HEK293 (cell line): ENCODE data around the gene FICD.

Experiments used
- CTCF ChIA-PET: fragments of 350-600 bp; formaldehyde crosslinking; extraction: SDS; loops from one replicate; lab custom pipeline; 2021; ENCODE audit warnings: antibody characterized with exemption; lab: Yijun Ruan, JAX
- POLR2A ChIA-PET: fragments of 300-600 bp; formaldehyde crosslinking; extraction: SDS; loops from one replicate; lab custom pipeline; 2020; ENCODE audit warnings: antibody characterized with exemption, inconsistent platforms; lab: Yijun Ruan, JAX
- H3K27ac ChIP-seq: fragments of 200-500 bp; sonication (Bioruptor generic); 2 replicates; pipeline ENCODE4 v1.5.1; 2014; ENCODE audit warnings: low read depth, low read length, control low read depth, inconsistent platforms; ENCODE audit errors: extremely low read depth
- H3K36me3 ChIP-seq, 2 experiments: fragments of 200-500 bp in 1 of 2; sonication (Bioruptor generic) in 1 of 2; 1 replicate in 1 of 2; 2 replicates in 1 of 2; pipeline ENCODE4 v1.5.1; 2014 to 2017; ENCODE audit warnings: inconsistent platforms in 2 of 2, low read length in 2 of 2; ENCODE audit not compliant: control insufficient read depth in 2 of 2, insufficient read depth in 1 of 2
- H3K4me1 ChIP-seq: fragments of 200-500 bp; sonication (Bioruptor generic); 2 replicates; pipeline ENCODE4 v1.5.1; 2014; ENCODE audit warnings: mild to moderate bottlenecking, low read length, inconsistent platforms; ENCODE audit not compliant: control insufficient read depth, insufficient read depth
- H3K4me3 ChIP-seq: 2 replicates; pipeline ENCODE4 v1.5.1; 2011; ENCODE audit warnings: low read depth, mild to moderate bottlenecking, control low read depth, low read length, moderate library complexity
- H3K9me3 ChIP-seq: fragments of 200-500 bp; sonication (Bioruptor generic); 2 replicates; pipeline ENCODE4 v1.5.1; 2014; ENCODE audit warnings: low read depth, low read length, inconsistent platforms; ENCODE audit not compliant: control insufficient read depth, insufficient read depth
- EGR2 ChIP-seq: fragments of 450-650 bp; formaldehyde crosslinking; IDR thresholded peaks from 2 replicates; pipeline ENCODE4 v1.5.1; 2016; ENCODE audit warnings: low read depth, missing biosample characterization, missing genetic modification characterization
- HIC1 ChIP-seq: fragments of 450-650 bp; formaldehyde crosslinking; IDR thresholded peaks from 2 replicates; pipeline ENCODE4 v1.5.1; 2016; ENCODE audit warnings: missing biosample characterization, missing genetic modification characterization
- KLF10 ChIP-seq: fragments of 450-650 bp; IDR thresholded peaks from 2 replicates; pipeline ENCODE4 v1.5.1; 2018; ENCODE audit warnings: missing biosample characterization, mild to moderate bottlenecking, missing genetic modification characterization
- PBX3 ChIP-seq: sonication (generic); formaldehyde crosslinking; IDR thresholded peaks from 2 replicates; pipeline ENCODE4 v1.8.1; 2022; ENCODE audit warnings: mild to moderate bottlenecking, moderate library complexity, missing genetic modification reagents
- RBAK ChIP-seq: fragments of 450-650 bp; formaldehyde crosslinking; IDR thresholded peaks from 2 replicates; pipeline ENCODE4 v1.5.1; 2016; ENCODE audit warnings: missing biosample characterization, missing genetic modification characterization
- SCRT1 ChIP-seq: fragments of 450-650 bp; formaldehyde crosslinking; IDR thresholded peaks from 2 replicates; pipeline ENCODE4 v1.5.1; 2016; ENCODE audit warnings: missing biosample characterization, missing genetic modification characterization, borderline replicate concordance
- SP7 ChIP-seq: fragments of 450-650 bp; formaldehyde crosslinking; IDR thresholded peaks from 2 replicates; pipeline ENCODE4 v1.5.1; 2016; ENCODE audit warnings: missing biosample characterization, missing genetic modification characterization
- YY1 ChIP-seq: fragments of 450-650 bp; formaldehyde crosslinking; IDR thresholded peaks from 2 replicates; pipeline ENCODE4 v1.5.1; 2018; ENCODE audit warnings: missing biosample characterization, missing genetic modification characterization
- ZBTB17 ChIP-seq: fragments of 450-650 bp; formaldehyde crosslinking; IDR thresholded peaks from 2 replicates; pipeline ENCODE4 v1.5.1; 2016; ENCODE audit warnings: missing biosample characterization, missing genetic modification characterization
- ZBTB6 ChIP-seq: fragments of 450-650 bp; formaldehyde crosslinking; IDR thresholded peaks from 2 replicates; pipeline ENCODE4 v1.5.1; 2017; ENCODE audit warnings: missing biosample characterization, missing genetic modification characterization
- ZFP37 ChIP-seq: fragments of 450-650 bp; formaldehyde crosslinking; IDR thresholded peaks from 2 replicates; pipeline ENCODE4 v1.5.1; 2016; ENCODE audit warnings: missing biosample characterization, missing genetic modification characterization
- ZNF10 ChIP-seq: fragments of 450-650 bp; formaldehyde crosslinking; IDR thresholded peaks from 2 replicates; pipeline ENCODE4 v1.5.1; 2017; ENCODE audit warnings: missing biosample characterization, missing genetic modification characterization
- ZNF16 ChIP-seq: fragments of 450-650 bp; formaldehyde crosslinking; IDR thresholded peaks from 2 replicates; pipeline ENCODE4 v1.5.1; 2016; ENCODE audit warnings: low read depth, missing biosample characterization, missing genetic modification characterization
- ZNF214 ChIP-seq: fragments of 450-650 bp; formaldehyde crosslinking; IDR thresholded peaks from 2 replicates; pipeline ENCODE4 v1.5.1; 2017; ENCODE audit warnings: missing biosample characterization, mild to moderate bottlenecking, missing genetic modification characterization, borderline replicate concordance
- ZNF24 ChIP-seq: fragments of 450-650 bp; formaldehyde crosslinking; IDR thresholded peaks from 2 replicates; pipeline ENCODE4 v1.5.1; 2016; ENCODE audit warnings: missing biosample characterization, missing genetic modification characterization
- ZNF596 ChIP-seq: fragments of 450-650 bp; IDR thresholded peaks from 2 replicates; pipeline ENCODE4 v1.5.0; 2018; ENCODE audit warnings: missing biosample characterization, mild to moderate bottlenecking, missing genetic modification characterization, moderate library complexity
- ZNF623 ChIP-seq: fragments of 450-650 bp; formaldehyde crosslinking; IDR thresholded peaks from 2 replicates; pipeline ENCODE4 v1.5.1; 2016; ENCODE audit warnings: missing biosample characterization, missing genetic modification characterization
- ZNF776 ChIP-seq: fragments of 450-650 bp; formaldehyde crosslinking; IDR thresholded peaks from 2 replicates; pipeline ENCODE4 v1.5.0; 2017; ENCODE audit warnings: missing biosample characterization, missing genetic modification characterization, borderline replicate concordance
- TF ChIP-seq, protein P1 (sequence below): fragments of 450-650 bp; formaldehyde crosslinking; optimal IDR thresholded peaks from 2 replicates; pipeline ENCODE3; 2016; ENCODE audit warnings: missing biosample characterization, mild to moderate bottlenecking, missing genetic modification characterization
- TF ChIP-seq, protein P2 (sequence below): fragments of 450-650 bp; formaldehyde crosslinking; IDR thresholded peaks from 2 replicates; pipeline ENCODE4 v1.5.1; 2016; ENCODE audit warnings: missing biosample characterization, missing genetic modification characterization
- TF ChIP-seq, protein P3 (sequence below): fragments of 450-650 bp; formaldehyde crosslinking; IDR thresholded peaks from 2 replicates; pipeline ENCODE4 v1.5.1; 2016; ENCODE audit warnings: missing biosample characterization, missing genetic modification characterization, borderline replicate concordance

FICD gene

DNA sequence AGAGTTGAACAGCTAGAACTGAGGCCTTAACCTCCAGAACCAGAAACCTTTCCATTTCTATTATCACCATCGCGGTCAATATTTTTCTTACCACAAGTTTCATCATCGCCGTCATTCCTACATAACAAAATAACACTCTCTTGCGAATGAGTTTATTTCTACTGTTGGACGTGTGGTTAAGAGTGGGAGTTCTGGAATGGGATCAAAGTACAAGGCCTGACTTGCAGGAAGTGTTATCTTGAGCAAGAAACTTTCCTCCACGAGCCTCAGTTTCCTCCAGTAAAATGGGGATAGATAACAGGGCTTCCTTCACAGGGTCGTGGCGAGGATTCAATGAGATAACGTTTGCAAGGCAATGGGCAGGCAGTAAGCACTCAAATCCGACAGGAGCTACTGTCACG is 45.2 kb downstream of the FICD start:
- H3K27ac ChIP-seq = peak overlapping the region; percentile 14; the same call in 1 of the 2 replicates
- peak overlapping the region; percentile 97 for H3K4me3 ChIP-seq
- TF ChIP-seq ZNF776 (tag by site-specific recombination) (no peak), RBAK (tag by site-specific recombination) (no peak), ZNF10 (tag by site-specific recombination) (no peak), ZBTB6 (no peak), SP7 (tag by site-specific recombination) (no peak), ZNF16 (tag by site-specific recombination) (no peak), EGR2 (tag by site-specific recombination) (no peak), ZNF214 (tag by site-specific recombination) (no peak), PBX3 (CRISPR knock-in tag) (no peak), ZBTB17 (no peak), ZNF623 (tag by site-specific recombination) (no peak), ZFP37 (tag by site-specific recombination) (no peak)
- TF ChIP-seq, protein P1, sequence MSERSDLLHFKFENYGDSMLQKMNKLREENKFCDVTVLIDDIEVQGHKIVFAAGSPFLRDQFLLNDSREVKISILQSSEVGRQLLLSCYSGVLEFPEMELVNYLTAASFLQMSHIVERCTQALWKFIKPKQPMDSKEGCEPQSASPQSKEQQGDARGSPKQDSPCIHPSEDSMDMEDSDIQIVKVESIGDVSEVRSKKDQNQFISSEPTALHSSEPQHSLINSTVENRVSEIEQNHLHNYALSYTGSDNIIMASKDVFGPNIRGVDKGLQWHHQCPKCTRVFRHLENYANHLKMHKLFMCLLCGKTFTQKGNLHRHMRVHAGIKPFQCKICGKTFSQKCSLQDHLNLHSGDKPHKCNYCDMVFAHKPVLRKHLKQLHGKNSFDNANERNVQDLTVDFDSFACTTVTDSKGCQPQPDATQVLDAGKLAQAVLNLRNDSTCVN (tag by site-specific recombination) = no peak
- TF ChIP-seq, protein P2, sequence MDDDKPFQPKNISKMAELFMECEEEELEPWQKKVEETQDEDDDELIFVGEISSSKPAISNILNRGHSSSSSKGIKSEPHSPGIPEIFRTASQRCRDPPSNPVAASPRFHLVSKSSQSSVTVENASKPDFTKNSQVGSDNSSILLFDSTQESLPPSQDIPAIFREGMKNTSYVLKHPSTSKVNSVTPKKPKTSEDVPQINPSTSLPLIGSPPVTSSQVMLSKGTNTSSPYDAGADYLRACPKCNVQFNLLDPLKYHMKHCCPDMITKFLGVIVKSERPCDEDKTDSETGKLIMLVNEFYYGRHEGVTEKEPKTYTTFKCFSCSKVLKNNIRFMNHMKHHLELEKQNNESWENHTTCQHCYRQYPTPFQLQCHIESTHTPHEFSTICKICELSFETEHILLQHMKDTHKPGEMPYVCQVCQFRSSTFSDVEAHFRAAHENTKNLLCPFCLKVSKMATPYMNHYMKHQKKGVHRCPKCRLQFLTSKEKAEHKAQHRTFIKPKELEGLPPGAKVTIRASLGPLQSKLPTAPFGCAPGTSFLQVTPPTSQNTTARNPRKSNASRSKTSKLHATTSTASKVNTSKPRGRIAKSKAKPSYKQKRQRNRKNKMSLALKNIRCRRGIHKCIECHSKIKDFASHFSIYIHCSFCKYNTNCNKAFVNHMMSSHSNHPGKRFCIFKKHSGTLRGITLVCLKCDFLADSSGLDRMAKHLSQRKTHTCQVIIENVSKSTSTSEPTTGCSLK (tag by site-specific recombination) = no peak
- CTCF ChIA-PET = interaction anchor here (0.6 to 1.1 kb wide), 3 partner anchors 47 to 58 kb away, joined by 3 to 8 read pairs (median 3); no protein-coding TSS in a partner anchor
- no peaks in the 10 kb centered on the region for H3K9me3 ChIP-seq
- 0 out of 2 replicates have a peak, but pooled peaks cover 2% of the 10 kb centered on the region for H3K4me1 ChIP-seq
- peaks cover 7 to 35% of the 10 kb centered on the region in 2 experiments for H3K36me3 ChIP-seq
- POLR2A ChIA-PET = interaction anchor here (0.7 to 1.3 kb wide), 3 partner anchors 26 to 81 kb away, joined by 3 to 4 read pairs (median 3); no protein-coding TSS in a partner anchor

DNA sequence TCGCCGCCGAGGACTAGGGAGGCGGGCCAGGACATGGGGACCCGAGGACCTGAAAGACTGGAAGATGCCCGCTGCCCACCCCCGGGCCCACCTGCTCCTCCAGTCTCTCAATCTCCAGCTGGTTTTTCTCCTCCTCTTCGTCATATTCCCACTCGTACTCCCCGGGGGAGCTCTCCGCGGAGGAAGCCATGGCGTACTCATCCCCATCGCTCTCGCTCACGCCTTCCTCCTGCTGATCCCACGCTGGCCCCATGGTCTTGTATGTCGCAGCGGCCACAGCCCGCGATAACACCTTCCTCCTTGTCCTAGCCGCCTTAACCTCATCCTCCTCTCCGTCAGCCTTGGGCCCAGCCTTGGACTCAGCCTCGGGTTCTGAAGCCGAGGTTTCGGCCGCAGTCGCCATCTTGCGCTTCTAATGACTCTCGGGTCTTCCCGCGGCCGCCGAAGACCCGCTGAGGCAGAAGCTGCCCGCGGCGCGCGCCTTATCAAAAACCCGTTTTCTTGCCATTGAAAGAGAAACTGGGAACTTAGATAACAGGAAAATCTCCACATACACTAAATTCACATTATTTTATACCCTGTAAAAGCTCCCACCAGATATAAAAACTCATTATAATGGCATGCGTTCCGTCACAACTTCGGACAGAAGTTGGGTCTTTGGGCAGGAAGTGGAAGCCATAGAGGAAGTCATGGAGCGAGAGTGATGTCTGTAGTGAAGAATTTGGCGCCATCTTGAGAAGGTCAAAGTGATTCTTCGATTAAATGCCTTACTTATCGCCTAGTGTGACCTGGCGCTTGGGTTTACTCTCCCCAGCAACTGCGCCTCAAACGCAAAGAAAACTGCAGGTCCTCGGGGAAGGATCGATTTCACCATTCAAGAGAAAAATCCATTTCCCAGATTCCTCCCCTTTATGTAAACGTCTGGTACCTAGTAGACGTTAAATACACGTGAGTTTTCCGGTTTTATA is 46.0 kb downstream of the FICD start, which contains the start of gene SART3:
TSS of gene SART3 (minus strand) at position 422 of the 968 bp plus-strand sequence. CDS start at position 403, 19 bp downstream.
- peak within 1 kb of the TSS; percentile 97 for H3K4me3 ChIP-seq
- ChIA-PET CTCF (interaction anchor here (0.6 to 2.5 kb wide), 5 partner anchors 47 to 413 kb away, joined by 3 to 20 read pairs (median 5); no protein-coding TSS in a partner anchor), POLR2A (interaction anchor here (0.5 to 1.6 kb wide), 5 partner anchors 16 to 1710 kb away, joined by 3 to 6 read pairs (median 4); no protein-coding TSS in a partner anchor)
- H3K4me1 ChIP-seq = 0 out of 2 replicates have a peak, but pooled peaks cover 2% of the 10 kb centered on the region
- H3K27ac ChIP-seq = peak within 1 kb of the TSS; percentile 77
- no peaks in the 10 kb centered on the region for H3K9me3 ChIP-seq
- peaks cover 14 to 41% of the 10 kb centered on the region in 2 experiments for H3K36me3 ChIP-seq
- no peak for TF ChIP-seq ZNF596 (tag by site-specific recombination)
- TF ChIP-seq YY1 (tag by site-specific recombination) = peak; percentile 97
- TF ChIP-seq ZNF24 (tag by site-specific recombination) = no peak
- peak; percentile 35 for TF ChIP-seq KLF10 (tag by site-specific recombination)
- TF ChIP-seq, protein P3, sequence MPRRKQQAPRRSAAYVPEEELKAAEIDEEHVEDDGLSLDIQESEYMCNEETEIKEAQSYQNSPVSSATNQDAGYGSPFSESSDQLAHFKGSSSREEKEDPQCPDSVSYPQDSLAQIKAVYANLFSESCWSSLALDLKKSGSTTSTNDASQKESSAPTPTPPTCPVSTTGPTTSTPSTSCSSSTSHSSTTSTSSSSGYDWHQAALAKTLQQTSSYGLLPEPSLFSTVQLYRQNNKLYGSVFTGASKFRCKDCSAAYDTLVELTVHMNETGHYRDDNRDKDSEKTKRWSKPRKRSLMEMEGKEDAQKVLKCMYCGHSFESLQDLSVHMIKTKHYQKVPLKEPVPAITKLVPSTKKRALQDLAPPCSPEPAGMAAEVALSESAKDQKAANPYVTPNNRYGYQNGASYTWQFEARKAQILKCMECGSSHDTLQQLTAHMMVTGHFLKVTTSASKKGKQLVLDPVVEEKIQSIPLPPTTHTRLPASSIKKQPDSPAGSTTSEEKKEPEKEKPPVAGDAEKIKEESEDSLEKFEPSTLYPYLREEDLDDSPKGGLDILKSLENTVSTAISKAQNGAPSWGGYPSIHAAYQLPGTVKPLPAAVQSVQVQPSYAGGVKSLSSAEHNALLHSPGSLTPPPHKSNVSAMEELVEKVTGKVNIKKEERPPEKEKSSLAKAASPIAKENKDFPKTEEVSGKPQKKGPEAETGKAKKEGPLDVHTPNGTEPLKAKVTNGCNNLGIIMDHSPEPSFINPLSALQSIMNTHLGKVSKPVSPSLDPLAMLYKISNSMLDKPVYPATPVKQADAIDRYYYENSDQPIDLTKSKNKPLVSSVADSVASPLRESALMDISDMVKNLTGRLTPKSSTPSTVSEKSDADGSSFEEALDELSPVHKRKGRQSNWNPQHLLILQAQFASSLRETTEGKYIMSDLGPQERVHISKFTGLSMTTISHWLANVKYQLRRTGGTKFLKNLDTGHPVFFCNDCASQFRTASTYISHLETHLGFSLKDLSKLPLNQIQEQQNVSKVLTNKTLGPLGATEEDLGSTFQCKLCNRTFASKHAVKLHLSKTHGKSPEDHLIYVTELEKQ (tag by site-specific recombination) = no peak
- TF ChIP-seq HIC1 (tag by site-specific recombination) = no peak
- no peak for TF ChIP-seq SCRT1
